Neural cell (in vitro differentiated cells): Measurements from ENCODE around the gene IP6K1. TPM values are rescaled to one million over a fixed set of nuclear protein-coding genes. Genes with fewer than 3 reads are reported as not detected.

Source experiments
- H2AFZ ChIP-seq: fragments of 200-600, 300-800 bp; sonication (generic), shearing (Covaris generic); 2 replicates; pipeline ENCODE4 v1.6.0; 2014; ENCODE audit warnings: low read depth, mild to moderate bottlenecking, antibody characterized with exemption, low read length, moderate library complexity
- H3F3A ChIP-seq: fragments of 200-600 bp; shearing (Covaris generic); 2 replicates; pipeline ENCODE4 v1.6.1; 2016; ENCODE audit warnings: mild to moderate bottlenecking, moderate library complexity, mixed read lengths, antibody characterized with exemption, low read length; ENCODE audit not compliant: insufficient read depth, poor library complexity, severe bottlenecking
- H3K27ac ChIP-seq: fragments of 200-600, 300-800 bp; sonication (generic), shearing (Covaris generic); 2 replicates; pipeline ENCODE4 v1.5.1; 2014; ENCODE audit warnings: mild to moderate bottlenecking, low read length, moderate library complexity
- H3K27me3 ChIP-seq: fragments of 300-800, 200-600 bp; sonication (generic), shearing (Covaris generic); 2 replicates; pipeline ENCODE4 v1.6.0; 2014; ENCODE audit warnings: mild to moderate bottlenecking, low read depth, low read length, moderate library complexity; ENCODE audit not compliant: insufficient read depth
- H3K36me3 ChIP-seq: fragments of 300-800, 200-600 bp; sonication (generic), shearing (Covaris generic); 2 replicates; pipeline ENCODE4 v1.5.1; 2014; ENCODE audit warnings: mild to moderate bottlenecking, antibody characterized with exemption, low read length, moderate library complexity; ENCODE audit not compliant: insufficient read depth
- H3K4me2 ChIP-seq: fragments of 300-800, 200-600 bp; sonication (generic), shearing (Covaris generic); 2 replicates; pipeline ENCODE4 v1.6.0; 2014; ENCODE audit warnings: mild to moderate bottlenecking, low read length
- H3K4me3 ChIP-seq: fragments of 300-800, 200-600 bp; sonication (generic), shearing (Covaris generic); 2 replicates; pipeline ENCODE4 v1.5.1; 2014; ENCODE audit warnings: mild to moderate bottlenecking, low read length, moderate library complexity
- H3K79me2 ChIP-seq: fragments of 200-600 bp; shearing (Covaris generic); replicated peaks from 2 replicates; pipeline ENCODE4 v1.6.0; 2014; ENCODE audit warnings: mild to moderate bottlenecking, low read length, moderate library complexity; ENCODE audit not compliant: insufficient read depth
- H3K9ac ChIP-seq: fragments of 300-800, 200-600 bp; sonication (generic), shearing (Covaris generic); 2 replicates; pipeline ENCODE4 v1.6.1; 2016; ENCODE audit warnings: mild to moderate bottlenecking, low read length, mixed read lengths
- H3K9me2 ChIP-seq: fragments of 200-600 bp; shearing (Covaris generic); 2 replicates; pipeline ENCODE4 v1.6.1; 2016; ENCODE audit warnings: mild to moderate bottlenecking, low read length, mixed read lengths; ENCODE audit not compliant: insufficient read depth
- H3K9me3 ChIP-seq: fragments of 200-600, 300-800 bp; sonication (generic), shearing (Covaris generic); 2 replicates; pipeline ENCODE4 v1.6.1; 2016; ENCODE audit warnings: mild to moderate bottlenecking, mixed run types, low read length, moderate library complexity, mixed read lengths
- H4K20me1 ChIP-seq: fragments of 200-600 bp; shearing (Covaris generic); 2 replicates; pipeline ENCODE4 v1.6.1; 2016; ENCODE audit warnings: mild to moderate bottlenecking, mixed run types; ENCODE audit not compliant: insufficient read depth
- EP300 ChIP-seq: fragments of 450-650 bp; conservative IDR thresholded peaks from 2 replicates; pipeline ENCODE4 v1.6.1; 2014; ENCODE audit warnings: antibody characterized with exemption, mild to moderate bottlenecking, moderate library complexity; ENCODE audit not compliant: poor library complexity, severe bottlenecking
- POLR2AphosphoS5 ChIP-seq: IDR thresholded peaks from 2 replicates; pipeline ENCODE4 v1.6.1; 2012
- RAD21 ChIP-seq: fragments of 450-650 bp; conservative IDR thresholded peaks from 2 replicates; pipeline ENCODE4 v1.6.1; 2014; ENCODE audit warnings: antibody characterized with exemption, mild to moderate bottlenecking, moderate library complexity
- REST ChIP-seq: IDR thresholded peaks from 2 replicates; pipeline ENCODE4 v1.6.1; 2012; ENCODE audit warnings: borderline replicate concordance
- SMC3 ChIP-seq: fragments of 450-650 bp; conservative IDR thresholded peaks from 2 replicates; pipeline ENCODE4 v1.6.1; 2014; ENCODE audit warnings: antibody characterized with exemption, mild to moderate bottlenecking, moderate library complexity; ENCODE audit not compliant: poor library complexity
- TAF1 ChIP-seq: IDR thresholded peaks from 2 replicates; pipeline ENCODE4 v1.6.1; 2012; ENCODE audit warnings: low read depth
- polyA plus RNA-seq: library from polyadenylated mRNA; depleted of rRNA; stranded (reverse); fragments of >200 nt; gene quantifications from 2 replicates; pipeline ENCODE4 v1.2.3, GENCODE V29; 2014

Gene IP6K1
- polyA plus RNA-seq, 1 donor from 2014 or later: 52.7 TPM

- no peaks in the 10 kb centered on the region for H3K27me3 ChIP-seq
- H3K27ac ChIP-seq: no peak overlapping the region
- no peaks in the 10 kb centered on the region for H3K9me3 ChIP-seq
- no peaks in the 10 kb centered on the region for H3F3A ChIP-seq
- H3K4me3 ChIP-seq: no peak overlapping the region
- H4K20me1 ChIP-seq: no peaks in the 10 kb centered on the region
- no peak for TF ChIP-seq REST
- no peak for TF ChIP-seq SMC3
- TF ChIP-seq RAD21: no peak
- TF ChIP-seq TAF1: no peak
- no peak for TF ChIP-seq EP300
- no peak for TF ChIP-seq POLR2AphosphoS5
- no peaks in the 10 kb centered on the region for H3K36me3 ChIP-seq
- H3K4me2 ChIP-seq: no peak overlapping the region
- H3K79me2 ChIP-seq: no peaks in the 10 kb centered on the region
- H3K9ac ChIP-seq: no peak overlapping the region
- no peak overlapping the region for H2AFZ ChIP-seq
- H3K9me2 ChIP-seq: no peaks in the 10 kb centered on the region
Measured at GRCh38 chr3:49793486-49794085, 7.2 kb upstream of the IP6K1 start.

GRCh38 chr3:49792371-49793150 is 6.2 kb upstream of the IP6K1 start:
- Histone ChIP-seq H3K4me2 (no peak overlapping the region), H2AFZ (no peak overlapping the region), H4K20me1 (no peaks in the 10 kb centered on the region), H3K27me3 (no peaks in the 10 kb centered on the region), H3K9ac (no peak overlapping the region), H3K36me3 (no peaks in the 10 kb centered on the region), H3K4me3 (no peak overlapping the region), H3K9me3 (no peaks in the 10 kb centered on the region), H3K79me2 (no peaks in the 10 kb centered on the region), H3K27ac (no peak overlapping the region), H3K9me2 (no peaks in the 10 kb centered on the region), H3F3A (no peaks in the 10 kb centered on the region)
- TF ChIP-seq POLR2AphosphoS5: no peak
- TF ChIP-seq REST: no peak
